HepG2 (cell line): ENCODE results near the gene STK11. TPM values are rescaled to one million over a fixed set of nuclear protein-coding genes. Genes with fewer than 3 reads are reported as not detected.

Experiments
- ARNTL ChIP-seq: sonication (generic); formaldehyde crosslinking; IDR thresholded peaks from 2 replicates; pipeline ENCODE4 v1.4.0; 2020; ENCODE audit warnings: mild to moderate bottlenecking, missing genetic modification reagents
- BORCS8-MEF2B ChIP-seq: sonication (generic); formaldehyde crosslinking; IDR thresholded peaks from 2 replicates; pipeline ENCODE4 v1.8.0; 2022; ENCODE audit warnings: mild to moderate bottlenecking, missing genetic modification reagents
- EP300 ChIP-seq, 3 experiments: sonication (generic) in 1 of 3; formaldehyde crosslinking in 1 of 3; IDR thresholded peaks; 2 replicates each; pipeline versions ENCODE4 v1.5.1 to v1.6.1; 2011 to 2020; ENCODE audit warnings: low read depth in 2 of 3, low read length in 2 of 3, borderline replicate concordance in 1 of 3, improper control_type of control experiment in 1 of 3, mild to moderate bottlenecking in 1 of 3, missing genetic modification reagents in 1 of 3, moderate library complexity in 1 of 3
- FOSL2 ChIP-seq: sonication (generic); formaldehyde crosslinking; IDR thresholded peaks from 2 replicates; pipeline ENCODE4 v1.4.0; 2020; ENCODE audit warnings: missing genetic modification reagents
- FOXA1 ChIP-seq, 2 experiments: fragments of 450-650 bp in 1 of 2; sonication (generic) in 1 of 2; formaldehyde crosslinking in 1 of 2; IDR thresholded peaks; 2 replicates each; pipeline versions ENCODE4 v1.4.0 to v1.6.1; 2016 to 2020; ENCODE audit warnings: missing genetic modification reagents in 1 of 2
- HDAC1 ChIP-seq: sonication (generic); formaldehyde crosslinking; IDR thresholded peaks from 2 replicates; pipeline ENCODE4 v1.5.1; 2020; ENCODE audit warnings: mild to moderate bottlenecking, missing genetic modification reagents
- KLF13 ChIP-seq: sonication (generic); formaldehyde crosslinking; IDR thresholded peaks from 2 replicates; pipeline ENCODE4 v1.4.0; 2020; ENCODE audit warnings: mild to moderate bottlenecking, missing genetic modification reagents
- NR2C2 ChIP-seq: sonication (generic); formaldehyde crosslinking; IDR thresholded peaks from 2 replicates; pipeline ENCODE4 v1.4.0; 2020; ENCODE audit warnings: missing genetic modification reagents, mild to moderate bottlenecking, moderate library complexity, borderline replicate concordance
- SAP130 ChIP-seq: IDR thresholded peaks from 2 replicates; pipeline ENCODE4 v1.6.1; 2016; ENCODE audit warnings: low read depth
- SOX13 ChIP-seq, 3 experiments: fragments of 450-650 bp in 1 of 3; sonication (generic) in 1 of 3; formaldehyde crosslinking in 1 of 3; IDR thresholded peaks in 2 of 3; conservative IDR thresholded peaks in 1 of 3; 2 replicates each; pipeline versions ENCODE4 v1.5.0 to v1.6.1; 2016 to 2020; ENCODE audit warnings: antibody characterized with exemption in 1 of 3, mild to moderate bottlenecking in 1 of 3, missing compliant biosample characterization in 1 of 3, missing genetic modification reagents in 1 of 3, moderate library complexity in 1 of 3
- TOPORS ChIP-seq: sonication (generic); formaldehyde crosslinking; IDR thresholded peaks from 2 replicates; pipeline ENCODE4 v1.8.0; 2023; ENCODE audit warnings: mild to moderate bottlenecking, missing genetic modification reagents
- ZMAT3 ChIP-seq: sonication (generic); formaldehyde crosslinking; conservative IDR thresholded peaks from 2 replicates; pipeline ENCODE4 v1.7.0; 2021; ENCODE audit warnings: missing genetic modification reagents
- ZNF12 ChIP-seq: sonication (generic); formaldehyde crosslinking; IDR thresholded peaks from 2 replicates; pipeline ENCODE4 v1.5.0; 2020; ENCODE audit warnings: missing genetic modification reagents
- ZNF598 ChIP-seq: sonication (generic); formaldehyde crosslinking; IDR thresholded peaks from 2 replicates; pipeline ENCODE4 v1.5.1; 2020; ENCODE audit warnings: mild to moderate bottlenecking, missing genetic modification reagents, borderline replicate concordance
- polyA plus RNA-seq, 8 experiments: library from polyadenylated mRNA; depleted of rRNA in 3 of 8; stranded (reverse) in 7 of 8; unstranded in 1 of 8; fragments of >200 nt; fragmentation: Illumina TruSeq in 4 of 8; extraction: Trizol in 4 of 8; gene quantifications; 2 replicates each; pipeline versions ENCODE4 v1.2.1 to v1.2.3, GENCODE V29; 2011 to 2016; ENCODE audit warnings: low read depth in 4 of 8, missing spikeins in 1 of 8, mixed read lengths in 1 of 8; ENCODE audit not compliant: insufficient read depth in 1 of 8
- total RNA-seq, 5 experiments: library from RNA; depleted of rRNA; stranded (reverse); fragments of >200 nt; fragmentation: Illumina TruSeq; extraction: Trizol; gene quantifications; 2 replicates each; pipeline ENCODE4 v1.2.3, GENCODE V29; 2016; ENCODE audit warnings: low read depth in 1 of 5
- TF ChIP-seq, protein P1 (sequence below): sonication (generic); formaldehyde crosslinking; IDR thresholded peaks from 2 replicates; pipeline ENCODE4 v1.8.0; 2022; ENCODE audit warnings: missing genetic modification reagents, mild to moderate bottlenecking, moderate library complexity, borderline replicate concordance
- TF ChIP-seq, protein P2 (sequence below): sonication (generic); formaldehyde crosslinking; IDR thresholded peaks from 2 replicates; pipeline ENCODE4 v1.4.0; 2020; ENCODE audit warnings: missing genetic modification reagents
- TF ChIP-seq, protein P3 (sequence below): sonication (generic); formaldehyde crosslinking; IDR thresholded peaks from 2 replicates; pipeline ENCODE4 v1.8.0; 2022; ENCODE audit warnings: low read depth, missing genetic modification reagents
- TF ChIP-seq, protein P4 (sequence below): sonication (generic); formaldehyde crosslinking; conservative IDR thresholded peaks from 2 replicates; pipeline ENCODE4 v1.8.0; 2022; ENCODE audit warnings: missing genetic modification reagents
- TF ChIP-seq, protein P5 (sequence below): sonication (generic); formaldehyde crosslinking; IDR thresholded peaks from 2 replicates; pipeline ENCODE4 v1.4.0; 2020; ENCODE audit warnings: missing genetic modification reagents

The STK11 gene
- total and polyA plus RNA-seq, 2 of the 13 experiments (the other 11 are each of a cell fraction or from before 2014, with no cell fraction given), result 27.5 to 43.6 TPM

DNA sequence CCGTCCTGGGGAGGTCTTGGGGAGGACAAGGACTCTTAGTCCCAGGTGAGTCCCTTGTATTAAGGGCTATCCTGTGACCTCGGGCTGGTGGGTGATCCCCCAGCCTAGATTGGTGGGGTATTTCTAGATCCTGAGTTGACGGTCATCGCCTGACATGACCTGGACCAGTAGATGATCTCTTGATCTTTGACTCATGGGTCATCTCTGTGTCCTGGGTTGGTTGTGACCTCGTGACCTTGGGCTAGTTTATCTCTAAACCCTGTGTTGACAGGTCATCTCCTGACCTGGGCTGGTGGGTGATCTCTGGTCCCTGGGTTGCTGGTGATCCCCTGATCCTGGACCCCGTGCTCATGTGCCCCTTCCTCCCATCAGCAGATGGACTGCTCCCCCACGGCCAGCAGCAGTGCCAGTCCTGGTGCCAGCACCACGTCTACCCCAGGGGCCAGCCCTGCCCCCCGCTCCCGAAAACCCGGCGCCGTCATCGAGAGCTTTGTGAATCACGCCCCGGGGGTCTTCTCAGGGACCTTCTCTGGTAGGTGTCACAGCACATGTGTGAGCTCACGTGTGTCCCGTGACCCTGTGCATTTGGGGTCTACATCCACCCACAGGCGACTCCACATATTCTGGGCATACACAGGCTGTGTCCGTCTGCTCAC, 49.1 kb downstream of the STK11 start (continued):
- TF ChIP-seq, protein P1, sequence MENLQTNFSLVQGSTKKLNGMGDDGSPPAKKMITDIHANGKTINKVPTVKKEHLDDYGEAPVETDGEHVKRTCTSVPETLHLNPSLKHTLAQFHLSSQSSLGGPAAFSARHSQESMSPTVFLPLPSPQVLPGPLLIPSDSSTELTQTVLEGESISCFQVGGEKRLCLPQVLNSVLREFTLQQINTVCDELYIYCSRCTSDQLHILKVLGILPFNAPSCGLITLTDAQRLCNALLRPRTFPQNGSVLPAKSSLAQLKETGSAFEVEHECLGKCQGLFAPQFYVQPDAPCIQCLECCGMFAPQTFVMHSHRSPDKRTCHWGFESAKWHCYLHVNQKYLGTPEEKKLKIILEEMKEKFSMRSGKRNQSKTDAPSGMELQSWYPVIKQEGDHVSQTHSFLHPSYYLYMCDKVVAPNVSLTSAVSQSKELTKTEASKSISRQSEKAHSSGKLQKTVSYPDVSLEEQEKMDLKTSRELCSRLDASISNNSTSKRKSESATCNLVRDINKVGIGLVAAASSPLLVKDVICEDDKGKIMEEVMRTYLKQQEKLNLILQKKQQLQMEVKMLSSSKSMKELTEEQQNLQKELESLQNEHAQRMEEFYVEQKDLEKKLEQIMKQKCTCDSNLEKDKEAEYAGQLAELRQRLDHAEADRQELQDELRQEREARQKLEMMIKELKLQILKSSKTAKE (CRISPR knock-in tag), result peak; percentile 87; the same call in 1 of the 2 replicates
- TF ChIP-seq BORCS8-MEF2B (CRISPR knock-in tag) (no peak), NR2C2 (CRISPR knock-in tag) (peak; percentile 92), SOX13 (IDR thresholded peaks at IDR 0.05) (no peak), SOX13 (CRISPR knock-in tag; conservative IDR thresholded peaks at IDR 0.05 in 1 of 2, IDR thresholded peaks at IDR 0.05 in 1 of 2) (peak in 1 of 2 experiments; percentile 47; a peak in 1 of 4 replicates), FOXA1 (IDR thresholded peaks at IDR 0.05) (no peak), FOXA1 (CRISPR knock-in tag; IDR thresholded peaks at IDR 0.05) (peak; percentile 56), ZNF12 (no peak), FOSL2 (peak; percentile 76), ZMAT3 (CRISPR knock-in tag) (no peak), SAP130 (CRISPR knock-in tag) (peak; percentile 79), HDAC1 (peak; percentile 86), KLF13 (no peak), ZNF598 (CRISPR knock-in tag) (no peak), TOPORS (CRISPR knock-in tag) (peak; percentile 52; the same call in 1 of the 2 replicates), ARNTL (CRISPR knock-in tag) (0 out of 2 replicates have a peak, but pooled peaks have one; percentile 30), EP300 (IDR thresholded peaks at IDR 0.05; ENCODE audit: low read depth in 2 of 2, low read length in 2 of 2) (peak; percentile 13 to 70; a peak in 2 of 4 replicates), EP300 (CRISPR knock-in tag; IDR thresholded peaks at IDR 0.05; ENCODE audit: borderline replicate concordance) (no peak)
- TF ChIP-seq, protein P2, sequence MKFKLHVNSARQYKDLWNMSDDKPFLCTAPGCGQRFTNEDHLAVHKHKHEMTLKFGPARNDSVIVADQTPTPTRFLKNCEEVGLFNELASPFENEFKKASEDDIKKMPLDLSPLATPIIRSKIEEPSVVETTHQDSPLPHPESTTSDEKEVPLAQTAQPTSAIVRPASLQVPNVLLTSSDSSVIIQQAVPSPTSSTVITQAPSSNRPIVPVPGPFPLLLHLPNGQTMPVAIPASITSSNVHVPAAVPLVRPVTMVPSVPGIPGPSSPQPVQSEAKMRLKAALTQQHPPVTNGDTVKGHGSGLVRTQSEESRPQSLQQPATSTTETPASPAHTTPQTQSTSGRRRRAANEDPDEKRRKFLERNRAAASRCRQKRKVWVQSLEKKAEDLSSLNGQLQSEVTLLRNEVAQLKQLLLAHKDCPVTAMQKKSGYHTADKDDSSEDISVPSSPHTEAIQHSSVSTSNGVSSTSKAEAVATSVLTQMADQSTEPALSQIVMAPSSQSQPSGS (CRISPR knock-in tag), result 0 out of 2 replicates have a peak, but pooled peaks have one; percentile 48
- TF ChIP-seq, protein P3, sequence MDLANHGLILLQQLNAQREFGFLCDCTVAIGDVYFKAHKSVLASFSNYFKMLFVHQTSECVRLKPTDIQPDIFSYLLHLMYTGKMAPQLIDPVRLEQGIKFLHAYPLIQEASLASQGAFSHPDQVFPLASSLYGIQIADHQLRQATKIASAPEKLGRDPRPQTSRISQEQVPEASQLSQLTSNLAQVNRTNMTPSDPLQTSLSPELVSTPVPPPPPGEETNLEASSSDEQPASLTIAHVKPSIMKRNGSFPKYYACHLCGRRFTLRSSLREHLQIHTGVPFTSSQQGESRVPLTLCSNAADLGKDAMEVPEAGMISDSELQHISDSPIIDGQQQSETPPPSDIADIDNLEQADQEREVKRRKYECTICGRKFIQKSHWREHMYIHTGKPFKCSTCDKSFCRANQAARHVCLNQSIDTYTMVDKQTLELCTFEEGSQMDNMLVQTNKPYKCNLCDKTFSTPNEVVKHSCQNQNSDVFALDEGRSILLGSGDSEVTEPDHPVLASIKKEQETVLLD (CRISPR knock-in tag), result no peak
- TF ChIP-seq, protein P4, sequence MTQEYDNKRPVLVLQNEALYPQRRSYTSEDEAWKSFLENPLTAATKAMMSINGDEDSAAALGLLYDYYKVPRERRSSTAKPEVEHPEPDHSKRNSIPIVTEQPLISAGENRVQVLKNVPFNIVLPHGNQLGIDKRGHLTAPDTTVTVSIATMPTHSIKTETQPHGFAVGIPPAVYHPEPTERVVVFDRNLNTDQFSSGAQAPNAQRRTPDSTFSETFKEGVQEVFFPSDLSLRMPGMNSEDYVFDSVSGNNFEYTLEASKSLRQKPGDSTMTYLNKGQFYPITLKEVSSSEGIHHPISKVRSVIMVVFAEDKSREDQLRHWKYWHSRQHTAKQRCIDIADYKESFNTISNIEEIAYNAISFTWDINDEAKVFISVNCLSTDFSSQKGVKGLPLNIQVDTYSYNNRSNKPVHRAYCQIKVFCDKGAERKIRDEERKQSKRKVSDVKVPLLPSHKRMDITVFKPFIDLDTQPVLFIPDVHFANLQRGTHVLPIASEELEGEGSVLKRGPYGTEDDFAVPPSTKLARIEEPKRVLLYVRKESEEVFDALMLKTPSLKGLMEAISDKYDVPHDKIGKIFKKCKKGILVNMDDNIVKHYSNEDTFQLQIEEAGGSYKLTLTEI (CRISPR knock-in tag), result no peak
- TF ChIP-seq, protein P5, sequence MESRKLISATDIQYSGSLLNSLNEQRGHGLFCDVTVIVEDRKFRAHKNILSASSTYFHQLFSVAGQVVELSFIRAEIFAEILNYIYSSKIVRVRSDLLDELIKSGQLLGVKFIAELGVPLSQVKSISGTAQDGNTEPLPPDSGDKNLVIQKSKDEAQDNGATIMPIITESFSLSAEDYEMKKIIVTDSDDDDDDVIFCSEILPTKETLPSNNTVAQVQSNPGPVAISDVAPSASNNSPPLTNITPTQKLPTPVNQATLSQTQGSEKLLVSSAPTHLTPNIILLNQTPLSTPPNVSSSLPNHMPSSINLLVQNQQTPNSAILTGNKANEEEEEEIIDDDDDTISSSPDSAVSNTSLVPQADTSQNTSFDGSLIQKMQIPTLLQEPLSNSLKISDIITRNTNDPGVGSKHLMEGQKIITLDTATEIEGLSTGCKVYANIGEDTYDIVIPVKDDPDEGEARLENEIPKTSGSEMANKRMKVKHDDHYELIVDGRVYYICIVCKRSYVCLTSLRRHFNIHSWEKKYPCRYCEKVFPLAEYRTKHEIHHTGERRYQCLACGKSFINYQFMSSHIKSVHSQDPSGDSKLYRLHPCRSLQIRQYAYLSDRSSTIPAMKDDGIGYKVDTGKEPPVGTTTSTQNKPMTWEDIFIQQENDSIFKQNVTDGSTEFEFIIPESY (CRISPR knock-in tag), result 0 out of 2 replicates have a peak, but pooled peaks have one; percentile 45
